NOMO-1 treated with DMSO at 0.1 percent for 48 hours (cell line): ENCODE measurements around the gene PXT1.
A peak's percentile ranks its signal among the peaks of the same experiment; 100 is the strongest.
"Not testable (repeated sequence)": the region's sequence is repeated elsewhere in the genome, so short reads cannot be mapped to it uniquely, and the experiment has no call there.

Experiments
- DNase-seq: peaks from one replicate; lab custom pipeline; 2025; ENCODE audit not compliant: unreplicated experiment; lab: John Stamatoyannopoulos, UW

The PXT1 gene

GRCh38 chr6:36442671-36443470 is at the start of gene PXT1, which contains the start of gene KCTD20:
PXT1 (minus strand) TSS chr6:36442854; CDS start chr6:36426082, 16,772 bp downstream.
KCTD20 (plus strand) TSS chr6:36443000; CDS start chr6:36470098, 27,098 bp downstream.
- peak; percentile 81 for DNase-seq

- DNase-seq = no peak
Observed at GRCh38 chr6:36492092-36492491, 49.4 kb upstream of the PXT1 start.

GRCh38 chr6:36491378-36491965 is 48.8 kb upstream of the PXT1 start:
- no peak for DNase-seq

- DNase-seq = no peak
Observed at GRCh38 chr6:36489426-36489825, 46.8 kb upstream of the PXT1 start.

- no peak for DNase-seq
Observed at GRCh38 chr6:36488221-36488620, 45.6 kb upstream of the PXT1 start.

GRCh38 chr6:36487698-36488097 is 45.0 kb upstream of the PXT1 start:
- DNase-seq = no peak

GRCh38 chr6:36484736-36485135 is 42.1 kb upstream of the PXT1 start:
- peak; percentile 22 for DNase-seq

- not testable (repeated sequence) for DNase-seq
Observed at GRCh38 chr6:36483326-36483725, 40.7 kb upstream of the PXT1 start.

- no peak for DNase-seq
Observed at GRCh38 chr6:36479256-36479655, 36.6 kb upstream of the PXT1 start.

GRCh38 chr6:36478051-36478526 is 35.4 kb upstream of the PXT1 start:
- DNase-seq = peak; percentile 17

- no peak for DNase-seq
Observed at GRCh38 chr6:36469946-36470345, 27.3 kb upstream of the PXT1 start.

- no peak for DNase-seq
Observed at GRCh38 chr6:36469148-36469661, 26.6 kb upstream of the PXT1 start.

- DNase-seq = no peak
Observed at GRCh38 chr6:36467625-36468024, 25.0 kb upstream of the PXT1 start.

GRCh38 chr6:36464233-36464632 is 21.6 kb upstream of the PXT1 start:
- no peak for DNase-seq

- no peak for DNase-seq
Observed at GRCh38 chr6:36463676-36464075, 21.0 kb upstream of the PXT1 start.

GRCh38 chr6:36461646-36462045 is 19.0 kb upstream of the PXT1 start:
- DNase-seq = no peak

GRCh38 chr6:36460916-36461315 is 18.3 kb upstream of the PXT1 start:
- DNase-seq = no peak

GRCh38 chr6:36459501-36459900 is 16.8 kb upstream of the PXT1 start:
- DNase-seq = no peak

GRCh38 chr6:36455486-36456027 is 12.9 kb upstream of the PXT1 start:
- no peak for DNase-seq

- DNase-seq = not testable (repeated sequence)
Observed at GRCh38 chr6:36452897-36453296, 10.2 kb upstream of the PXT1 start.

GRCh38 chr6:36449173-36449572 is 6.5 kb upstream of the PXT1 start:
- DNase-seq = not testable (repeated sequence)

GRCh38 chr6:36445621-36446020 is 3.0 kb upstream of the PXT1 start:
- DNase-seq = no peak
